Panc1 (cell line): ENCODE measurements around the gene BMP8B. TPM values are rescaled to one million over a fixed set of nuclear protein-coding genes. Genes with fewer than 3 reads are reported as not detected.

Experiments
- ATAC-seq: fragments of 200-7000 bp; cut with Tn5 transposase; 2 replicates; pipeline ENCODE4 v1.9.1; 2020; ENCODE audit warnings: mild to moderate bottlenecking, moderate library complexity
- BruUV-seq: library from RNA; stranded (reverse); fragments of 400-500 nt; replicated peaks from 2 replicates; lab custom pipeline; 2021; lab: Mats Ljungman, UMichigan
- CTCF ChIA-PET: fragments of 300-600 bp; sonication (Branson Sonifier 250); formaldehyde crosslinking; loops from one replicate; lab custom pipeline; 2022; ENCODE audit warnings: antibody characterized with exemption; lab: Charles Lee
- POLR2A ChIA-PET: fragments of 300-600 bp; sonication (Branson Sonifier 250); formaldehyde crosslinking; loops from one replicate; lab custom pipeline; 2022; ENCODE audit warnings: antibody characterized with exemption; lab: Charles Lee
- DNase-seq: peaks from one replicate; pipeline ENCODE4 v3.0.0-alpha.2; 2010; ENCODE audit warnings: low read depth, low spot score
- H3K27ac ChIP-seq: 2 replicates; pipeline ENCODE4 v1.5.1; 2011; ENCODE audit warnings: mild to moderate bottlenecking, low read length, inconsistent platforms
- H3K27me3 ChIP-seq: fragments of 200-500 bp; sonication (Bioruptor generic); 2 replicates; pipeline ENCODE4 v1.6.0; 2014; ENCODE audit warnings: low read length, inconsistent platforms; ENCODE audit not compliant: control insufficient read depth, insufficient read depth
- H3K36me3 ChIP-seq: fragments of 200-500 bp; sonication (Bioruptor generic); 2 replicates; pipeline ENCODE4 v1.5.1; 2014; ENCODE audit warnings: inconsistent platforms, mild to moderate bottlenecking, low read length, moderate library complexity; ENCODE audit not compliant: control insufficient read depth, insufficient read depth
- H3K4me1 ChIP-seq: 2 replicates; pipeline ENCODE4 v1.5.1; 2011; ENCODE audit warnings: inconsistent platforms, mild to moderate bottlenecking, low read length, moderate library complexity; ENCODE audit not compliant: control insufficient read depth, insufficient read depth
- H3K4me3 ChIP-seq, 2 experiments: 2 replicates each; pipeline ENCODE4 v1.5.1; 2011 to 2012; ENCODE audit warnings: low read depth in 2 of 2, low read length in 2 of 2, mild to moderate bottlenecking in 2 of 2, inconsistent platforms in 1 of 2, moderate library complexity in 1 of 2
- H3K9me3 ChIP-seq: fragments of 200-500 bp; sonication (Bioruptor generic); 2 replicates; pipeline ENCODE4 v1.5.1; 2014; ENCODE audit warnings: low read depth, mild to moderate bottlenecking, inconsistent platforms, low read length, moderate library complexity; ENCODE audit not compliant: control insufficient read depth, insufficient read depth
- CTCF ChIP-seq: fragments of 450-650 bp; IDR thresholded peaks from 2 replicates; pipeline ENCODE4 v1.5.1; 2017; ENCODE audit warnings: mild to moderate bottlenecking
- POLR2AphosphoS5 ChIP-seq: IDR thresholded peaks from 2 replicates; pipeline ENCODE4 v1.6.1; 2012; ENCODE audit warnings: mild to moderate bottlenecking, low read depth, low read length, moderate library complexity
- REST ChIP-seq, 2 experiments: IDR thresholded peaks; 2 replicates each; pipeline ENCODE4 v1.6.1; 2011 to 2012; ENCODE audit warnings: low read depth in 2 of 2, control low read depth in 1 of 2, low read length in 1 of 2, mild to moderate bottlenecking in 1 of 2, moderate library complexity in 1 of 2; ENCODE audit not compliant: insufficient read depth in 1 of 2
- SIN3A ChIP-seq: IDR thresholded peaks from 2 replicates; pipeline ENCODE4 v1.6.1; 2012; ENCODE audit warnings: low read depth, mild to moderate bottlenecking, low read length, moderate library complexity, borderline replicate concordance; ENCODE audit not compliant: insufficient read depth
- TCF7L2 ChIP-seq: IDR thresholded peaks from 2 replicates; pipeline ENCODE4 v1.6.1; 2011; ENCODE audit warnings: mild to moderate bottlenecking, low read depth, low read length, inconsistent platforms
- in situ Hi-C: cut with HindIII; loops from 2 replicates; pipeline ENCODE4 v1.10.0; 2016; ENCODE audit warnings: low sequenced_read_pairs, low pct_unique_long_range_greater_than_20kb
- intact Hi-C: fragments of 100-400 bp; cut with micrococcal nuclease; formaldehyde crosslinking; loops from one replicate; pipeline ENCODE4 v1.10.0; 2022; ENCODE audit not compliant: unreplicated experiment
- total RNA-seq: library from RNA; stranded (reverse); gene quantifications from one replicate; pipeline ENCODE4 v1.2.1, GENCODE V29; 2021; ENCODE audit not compliant: unreplicated experiment

The BMP8B gene
- total RNA-seq, 1 experiment from 2014 or later = 3.7 TPM

GRCh38 chr1:39754026-39754570 is 34.6 kb downstream of the BMP8B start:
- CTCF ChIA-PET = no interaction called here
- no peak for DNase-seq
- POLR2A ChIA-PET = interaction anchor here (0.5 kb wide), 1 partner anchor 168 kb away, joined by 3 read pairs; no protein-coding TSS in a partner anchor
- in situ Hi-C loops = no loop called here
- BruUV-seq = no TSS peak
- intact Hi-C loops = no loop called here
- H3K4me1 ChIP-seq = no peaks in the 10 kb centered on the region
- no peak for ATAC-seq
- no peaks in the 10 kb centered on the region for H3K27me3 ChIP-seq
- H3K36me3 ChIP-seq = peaks cover 2% of the 10 kb centered on the region
- TF ChIP-seq REST (IDR thresholded peaks at IDR 0.05; ENCODE audit: insufficient read depth in 1 of 2, low read depth in 2 of 2, low read length in 1 of 2) = no peak
- no peak for TF ChIP-seq SIN3A
- no peak for TF ChIP-seq CTCF
- TF ChIP-seq POLR2AphosphoS5 = no peak
- no peak for TF ChIP-seq TCF7L2
- H3K27ac ChIP-seq = no peak overlapping the region
- no peaks in the 10 kb centered on the region for H3K9me3 ChIP-seq
- H3K4me3 ChIP-seq = no peak overlapping the region

- no peak for DNase-seq
- Histone ChIP-seq H3K27ac (no peak overlapping the region), H3K27me3 (no peaks in the 10 kb centered on the region), H3K9me3 (no peaks in the 10 kb centered on the region), H3K4me3 (no peak overlapping the region), H3K4me1 (no peaks in the 10 kb centered on the region), H3K36me3 (peaks cover 6% of the 10 kb centered on the region)
- intact Hi-C loops (no loop called here), in situ Hi-C loops (no loop called here)
- TSS peak; percentile 53 for BruUV-seq
- POLR2A ChIA-PET = interaction anchor here (0.5 kb wide), 1 partner anchor 167 kb away, joined by 3 read pairs; no protein-coding TSS in a partner anchor
- no peak; the same call in 1 of the 2 replicates for ATAC-seq
- TF ChIP-seq TCF7L2 (no peak), CTCF (no peak), POLR2AphosphoS5 (no peak), SIN3A (no peak), REST (IDR thresholded peaks at IDR 0.05; ENCODE audit: insufficient read depth in 1 of 2, low read depth in 2 of 2, low read length in 1 of 2) (no peak)
- CTCF ChIA-PET = no interaction called here
Measured at GRCh38 chr1:39753132-39754025, 35.3 kb downstream of the BMP8B start.
